Thymus (tissue), 11 donors: Measurements from ENCODE around the gene HSPBP1. TPM values are rescaled to one million over a fixed set of nuclear protein-coding genes. Genes with fewer than 3 reads are reported as not detected.

ENCODE experiments used
- DNase-seq, 9 donors: peaks; one replicate each; pipeline ENCODE4 v3.0.0-alpha.2; 2013; ENCODE audit warnings: low spot score in 9 of 9, low read depth in 6 of 9, missing footprints in 1 of 9
- H3K27ac ChIP-seq, 2 donors: one replicate each; pipeline ENCODE4 v1.5.1; 2013; ENCODE audit warnings: control low read depth in 1 of 2, low read depth in 1 of 2, low read length in 1 of 2, mild to moderate bottlenecking in 1 of 2, moderate library complexity in 1 of 2
- H3K27me3 ChIP-seq, 2 donors: one replicate each; pipeline ENCODE4 v1.5.1; 2013; ENCODE audit warnings: low read length in 1 of 2; ENCODE audit not compliant: control insufficient read depth in 2 of 2, insufficient read depth in 1 of 2
- H3K36me3 ChIP-seq, 2 donors: one replicate each; pipeline ENCODE4 v1.5.1; 2013; ENCODE audit warnings: low read length in 1 of 2, mild to moderate bottlenecking in 1 of 2, moderate library complexity in 1 of 2; ENCODE audit not compliant: control insufficient read depth in 2 of 2, insufficient read depth in 2 of 2
- H3K4me1 ChIP-seq, 2 donors: one replicate each; pipeline ENCODE4 v1.5.1; 2013; ENCODE audit warnings: low read length in 2 of 2; ENCODE audit not compliant: control insufficient read depth in 2 of 2, insufficient read depth in 2 of 2
- H3K4me3 ChIP-seq, 2 donors: one replicate each; pipeline ENCODE4 v1.5.1; 2013; ENCODE audit warnings: low read length in 2 of 2, control low read depth in 1 of 2, mild to moderate bottlenecking in 1 of 2
- H3K9me3 ChIP-seq, 2 donors: one replicate each; pipeline ENCODE4 v1.5.1; 2013; ENCODE audit warnings: low read length in 1 of 2, mild to moderate bottlenecking in 1 of 2; ENCODE audit not compliant: control insufficient read depth in 2 of 2, insufficient read depth in 1 of 2
- WGBS: extraction: QIAGEN DNeasy Blood & Tissue Kit; methylation state at CpG from one replicate; pipeline ENCODE4 v1.1.7; 2013; 5-methylcytosine and 5-hydroxymethylcytosine counted together
- polyA plus RNA-seq: library from polyadenylated mRNA; stranded (reverse); fragments of 200-250 nt; gene quantifications from one replicate; pipeline ENCODE4 v1.2.3, GENCODE V29; 2013
- total RNA-seq: library from RNA; stranded (reverse); fragments of 120-200 nt; gene quantifications from one replicate; pipeline ENCODE4 v1.2.4, GENCODE V29; 2013
- donor health status: healthy.

The HSPBP1 gene
- total and polyA plus RNA-seq, 2 donors = 16.4 to 21.8 TPM

- Histone ChIP-seq H3K27me3 (peaks cover 0 to 15% of the 10 kb centered on the region in 2 donors), H3K36me3 (peaks cover 5 to 9% of the 10 kb centered on the region in 2 donors), H3K4me3 (no peak overlapping the region), H3K27ac (no peak overlapping the region), H3K4me1 (peaks cover 4 to 9% of the 10 kb centered on the region in 2 donors), H3K9me3 (peaks cover 2 to 4% of the 10 kb centered on the region in 2 donors)
- no peak for DNase-seq
- 92% methylated on average over 9 of the region's 9 CpGs for WGBS
These were observed 59.4 kb downstream of the HSPBP1 start for GRCh38 chr19:55220525-55220924.

GRCh38 chr19:55216461-55217198, 63.3 kb downstream of the HSPBP1 start:
- no peaks in the 10 kb centered on the region for H3K36me3 ChIP-seq
- WGBS = 8% methylated on average over 36 of the region's 36 CpGs
- H3K4me3 ChIP-seq = peak overlapping the region in 1 of 2 donors; percentile 10
- H3K27ac ChIP-seq = no peak overlapping the region
- peaks cover 2 to 14% of the 10 kb centered on the region in 2 donors for H3K9me3 ChIP-seq
- peaks cover 4 to 9% of the 10 kb centered on the region in 2 donors for H3K4me1 ChIP-seq
- peak in 8 of 9 donors; percentile 28 to 67 (median 45) for DNase-seq
- H3K27me3 ChIP-seq = peaks cover 0 to 15% of the 10 kb centered on the region in 2 donors

- no peak overlapping the region for H3K4me3 ChIP-seq
- peaks cover 0 to 19% of the 10 kb centered on the region in 2 donors for H3K27me3 ChIP-seq
- no peaks in the 10 kb centered on the region for H3K36me3 ChIP-seq
- H3K27ac ChIP-seq = no peak overlapping the region
- peaks cover 4 to 9% of the 10 kb centered on the region in 2 donors for H3K4me1 ChIP-seq
- peaks cover 2 to 10% of the 10 kb centered on the region in 2 donors for H3K9me3 ChIP-seq
- WGBS = 84% methylated on average over 7 of the region's 7 CpGs
- no peak for DNase-seq
These were observed 66.4 kb downstream of the HSPBP1 start for GRCh38 chr19:55213547-55213946.

- no peak overlapping the region for H3K27ac ChIP-seq
- no peak overlapping the region for H3K4me3 ChIP-seq
- H3K27me3 ChIP-seq = peaks cover 0 to 19% of the 10 kb centered on the region in 2 donors
- peak in 3 of 9 donors; percentile 15 to 33 (median 21) for DNase-seq
- H3K36me3 ChIP-seq = no peaks in the 10 kb centered on the region
- WGBS = 82% methylated on average over 3 of the region's 3 CpGs
- H3K4me1 ChIP-seq = peaks cover 4 to 9% of the 10 kb centered on the region in 2 donors
- H3K9me3 ChIP-seq = peaks cover 2 to 10% of the 10 kb centered on the region in 2 donors
These were observed 67.5 kb downstream of the HSPBP1 start for GRCh38 chr19:55212447-55212846.

Other genes starting within 250 kb of the HSPBP1 start
- gene GP6, start 241.8 kb downstream of the HSPBP1 start, total RNA-seq = not detected
- gene GP6, start 241.8 kb downstream of the HSPBP1 start, polyA plus RNA-seq = 0.16 TPM
- 6.2 TPM for gene RDH13, start 217.0 kb downstream of the HSPBP1 start, total RNA-seq
- 6.5 TPM for gene RDH13, start 217.0 kb downstream of the HSPBP1 start, polyA plus RNA-seq
- gene EPS8L1, start 204.2 kb downstream of the HSPBP1 start, total RNA-seq = 2.3 TPM
- 26.6 TPM for gene EPS8L1, start 204.2 kb downstream of the HSPBP1 start, polyA plus RNA-seq
- 42.9 TPM for gene PPP1R12C, start 162.5 kb downstream of the HSPBP1 start, total RNA-seq
- gene PPP1R12C, start 162.5 kb downstream of the HSPBP1 start, polyA plus RNA-seq = 194 TPM
- gene TNNT1, start 130.9 kb downstream of the HSPBP1 start, total RNA-seq = 4.3 TPM
- 11.9 TPM for gene TNNT1, start 130.9 kb downstream of the HSPBP1 start, polyA plus RNA-seq
- 0.14 TPM for gene TNNI3, start 122.4 kb downstream of the HSPBP1 start, total RNA-seq
- 0.75 TPM for gene TNNI3, start 122.4 kb downstream of the HSPBP1 start, polyA plus RNA-seq
- 0.24 TPM for gene DNAAF3, start 113.5 kb downstream of the HSPBP1 start, total RNA-seq
- 0.64 TPM for gene DNAAF3, start 113.5 kb downstream of the HSPBP1 start, polyA plus RNA-seq
- 0.24 TPM for gene SYT5, start 99.8 kb downstream of the HSPBP1 start, total RNA-seq
- 0.32 TPM for gene SYT5, start 99.8 kb downstream of the HSPBP1 start, polyA plus RNA-seq
- gene PTPRH, start 70.6 kb downstream of the HSPBP1 start, total RNA-seq = 0.28 TPM
- gene PTPRH, start 70.6 kb downstream of the HSPBP1 start, polyA plus RNA-seq = 0.14 TPM
- 1.7 TPM for gene TMEM86B, start 51.3 kb downstream of the HSPBP1 start, total RNA-seq
- 39.7 TPM for gene TMEM86B, start 51.3 kb downstream of the HSPBP1 start, polyA plus RNA-seq
- gene PPP6R1, start 21.1 kb downstream of the HSPBP1 start, total RNA-seq = 36.0 TPM
- 48.5 TPM for gene PPP6R1, start 21.1 kb downstream of the HSPBP1 start, polyA plus RNA-seq
- 3.1 TPM for gene BRSK1, start 3.9 kb upstream of the HSPBP1 start, total RNA-seq
- gene BRSK1, start 3.9 kb upstream of the HSPBP1 start, polyA plus RNA-seq = 2.9 TPM
- gene TMEM150B, start 45.2 kb upstream of the HSPBP1 start, total RNA-seq = 0.76 TPM
- 2.0 TPM for gene TMEM150B, start 45.2 kb upstream of the HSPBP1 start, polyA plus RNA-seq
- 7.7 TPM for gene KMT5C, start 59.8 kb upstream of the HSPBP1 start, total RNA-seq
- 23.5 TPM for gene KMT5C, start 59.8 kb upstream of the HSPBP1 start, polyA plus RNA-seq
- gene COX6B2, start 74.6 kb upstream of the HSPBP1 start, total RNA-seq = 2.6 TPM
- 40.4 TPM for gene COX6B2, start 74.6 kb upstream of the HSPBP1 start, polyA plus RNA-seq
- not detected for gene GARIN5B, start 83.2 kb upstream of the HSPBP1 start, total RNA-seq
- gene GARIN5B, start 83.2 kb upstream of the HSPBP1 start, polyA plus RNA-seq = 0.05 TPM
- 0.38 TPM for gene IL11, start 90.4 kb upstream of the HSPBP1 start, total RNA-seq
- 1.5 TPM for gene IL11, start 90.4 kb upstream of the HSPBP1 start, polyA plus RNA-seq
- 0.14 TPM for gene TMEM190, start 96.7 kb upstream of the HSPBP1 start, total RNA-seq
- 3.4 TPM for gene TMEM190, start 96.7 kb upstream of the HSPBP1 start, polyA plus RNA-seq
- 2.5 TPM for gene TMEM238, start 104.2 kb upstream of the HSPBP1 start, total RNA-seq
- gene TMEM238, start 104.2 kb upstream of the HSPBP1 start, polyA plus RNA-seq = 0.23 TPM
- gene RPL28, start 105.8 kb upstream of the HSPBP1 start, total RNA-seq = 667 TPM
- 2,578 TPM for gene RPL28, start 105.8 kb upstream of the HSPBP1 start, polyA plus RNA-seq
- gene UBE2S, start 127.7 kb upstream of the HSPBP1 start, total RNA-seq = 120 TPM
- gene UBE2S, start 127.7 kb upstream of the HSPBP1 start, polyA plus RNA-seq = 14.6 TPM
- gene SHISA7, start 163.2 kb upstream of the HSPBP1 start, total RNA-seq = 0.05 TPM
- gene SHISA7, start 163.2 kb upstream of the HSPBP1 start, polyA plus RNA-seq = 0.11 TPM
- gene ISOC2, start 181.5 kb upstream of the HSPBP1 start, total RNA-seq = 26.4 TPM
- 24.8 TPM for gene ISOC2, start 181.5 kb upstream of the HSPBP1 start, polyA plus RNA-seq
- not detected for gene C19orf85, start 184.6 kb upstream of the HSPBP1 start, total RNA-seq
- not detected for gene C19orf85, start 184.6 kb upstream of the HSPBP1 start, polyA plus RNA-seq
- 1.1 TPM for gene ZNF628, start 196.5 kb upstream of the HSPBP1 start, total RNA-seq
- gene ZNF628, start 196.5 kb upstream of the HSPBP1 start, polyA plus RNA-seq = 4.8 TPM
- gene NAT14, start 205.1 kb upstream of the HSPBP1 start, total RNA-seq = 116 TPM
- gene NAT14, start 205.1 kb upstream of the HSPBP1 start, polyA plus RNA-seq = 58.2 TPM
- gene SSC5D, start 208.3 kb upstream of the HSPBP1 start, total RNA-seq = 0.80 TPM
- gene SSC5D, start 208.3 kb upstream of the HSPBP1 start, polyA plus RNA-seq = 1.8 TPM